ENCODE results near the gene ECPAS.

DNA sequence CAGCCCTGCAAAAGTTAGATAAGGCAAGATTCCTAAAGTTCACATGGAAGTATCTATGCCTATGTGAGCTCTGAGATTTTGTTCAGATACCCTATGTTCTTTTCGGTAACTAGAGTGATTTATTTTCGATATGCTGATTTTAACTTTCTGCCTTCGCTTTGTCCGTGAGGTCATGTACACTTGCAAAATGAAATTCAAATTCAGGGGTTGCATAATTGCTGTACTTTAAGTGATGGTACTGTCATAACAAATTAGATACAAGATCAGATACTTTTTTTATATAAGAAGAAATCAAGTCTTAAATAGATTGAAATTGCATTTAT, 350 bp upstream of the ECPAS start:
- TF ChIP-seq, protein P1, sequence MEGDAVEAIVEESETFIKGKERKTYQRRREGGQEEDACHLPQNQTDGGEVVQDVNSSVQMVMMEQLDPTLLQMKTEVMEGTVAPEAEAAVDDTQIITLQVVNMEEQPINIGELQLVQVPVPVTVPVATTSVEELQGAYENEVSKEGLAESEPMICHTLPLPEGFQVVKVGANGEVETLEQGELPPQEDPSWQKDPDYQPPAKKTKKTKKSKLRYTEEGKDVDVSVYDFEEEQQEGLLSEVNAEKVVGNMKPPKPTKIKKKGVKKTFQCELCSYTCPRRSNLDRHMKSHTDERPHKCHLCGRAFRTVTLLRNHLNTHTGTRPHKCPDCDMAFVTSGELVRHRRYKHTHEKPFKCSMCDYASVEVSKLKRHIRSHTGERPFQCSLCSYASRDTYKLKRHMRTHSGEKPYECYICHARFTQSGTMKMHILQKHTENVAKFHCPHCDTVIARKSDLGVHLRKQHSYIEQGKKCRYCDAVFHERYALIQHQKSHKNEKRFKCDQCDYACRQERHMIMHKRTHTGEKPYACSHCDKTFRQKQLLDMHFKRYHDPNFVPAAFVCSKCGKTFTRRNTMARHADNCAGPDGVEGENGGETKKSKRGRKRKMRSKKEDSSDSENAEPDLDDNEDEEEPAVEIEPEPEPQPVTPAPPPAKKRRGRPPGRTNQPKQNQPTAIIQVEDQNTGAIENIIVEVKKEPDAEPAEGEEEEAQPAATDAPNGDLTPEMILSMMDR (conservative IDR thresholded peaks at IDR 0.05; ENCODE audit: low read depth, low read length): no peak
- no peak for TF ChIP-seq EZH2 (IDR thresholded peaks at IDR 0.05; ENCODE audit: borderline replicate concordance, low read depth, low read length, poor library complexity, severe bottlenecking)

All from A673 (cell line).